ENCODE measurements around the gene LZTS3.

DNA sequence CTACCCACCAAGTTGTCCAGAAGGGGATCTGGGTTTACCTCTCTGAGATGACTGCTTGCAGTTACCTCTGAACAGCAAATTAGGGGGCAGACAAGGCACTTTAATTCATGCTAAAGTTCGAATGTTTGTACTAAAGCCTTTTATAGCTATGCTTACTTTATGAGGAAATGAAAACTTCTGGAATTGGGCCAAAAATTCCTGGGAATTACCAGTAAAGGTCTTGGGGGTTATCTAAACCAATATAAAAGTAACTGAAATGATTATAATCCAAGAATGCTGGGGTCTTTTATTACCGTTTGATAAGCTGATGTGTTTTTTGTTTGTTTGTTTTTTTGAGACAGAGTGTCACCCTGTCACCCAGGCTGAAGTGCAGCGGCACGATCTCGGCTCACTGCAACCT lies 7.9 kb upstream of the LZTS3 start:
- no peak for TF ChIP-seq GATA3 (IDR thresholded peaks at IDR 0.05; ENCODE audit: low read depth, low read length)
- no peak for TF ChIP-seq GATA2 (IDR thresholded peaks at IDR 0.05; ENCODE audit: low read depth, low read length)

All from SH-SY5Y (cell line).